Raji (cell line): Measurements from ENCODE around the gene CDCA8.

ENCODE experiments used
- POLR2A ChIP-seq: IDR thresholded peaks from 2 replicates; pipeline ENCODE4 v1.6.1; 2011; ENCODE audit warnings: low read depth, low read length, control low read depth; ENCODE audit not compliant: insufficient read depth

Gene CDCA8

DNA sequence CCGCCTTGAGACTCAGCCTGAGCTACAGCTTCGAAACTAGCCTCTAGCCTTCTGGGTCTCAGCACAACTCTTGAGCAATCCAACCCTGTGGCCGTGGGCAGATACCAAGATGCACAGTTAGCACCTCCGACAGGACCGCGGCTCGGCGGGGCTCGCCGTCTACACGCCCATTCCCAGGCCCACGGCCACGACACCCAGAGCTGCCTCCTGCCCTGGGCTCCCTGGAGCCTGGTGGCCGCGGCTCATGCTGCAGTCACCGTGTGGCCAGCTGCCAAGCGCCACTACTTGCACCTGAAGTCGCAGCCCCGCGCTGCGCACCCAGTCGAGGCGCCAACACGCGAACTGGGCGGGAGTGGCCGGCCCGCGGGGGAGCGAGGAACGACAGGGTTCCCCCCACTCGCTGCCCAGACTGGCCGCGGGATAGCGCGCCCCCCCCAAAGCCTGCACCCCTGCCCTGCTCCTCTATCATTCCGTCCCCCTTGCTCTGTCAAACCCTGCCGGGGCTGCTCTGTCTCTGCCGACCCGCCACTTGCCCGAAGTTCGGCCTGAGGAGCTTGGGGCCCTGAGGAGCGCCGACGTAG, 729 bp upstream of the CDCA8 start:
- TF ChIP-seq POLR2A, result no peak

DNA sequence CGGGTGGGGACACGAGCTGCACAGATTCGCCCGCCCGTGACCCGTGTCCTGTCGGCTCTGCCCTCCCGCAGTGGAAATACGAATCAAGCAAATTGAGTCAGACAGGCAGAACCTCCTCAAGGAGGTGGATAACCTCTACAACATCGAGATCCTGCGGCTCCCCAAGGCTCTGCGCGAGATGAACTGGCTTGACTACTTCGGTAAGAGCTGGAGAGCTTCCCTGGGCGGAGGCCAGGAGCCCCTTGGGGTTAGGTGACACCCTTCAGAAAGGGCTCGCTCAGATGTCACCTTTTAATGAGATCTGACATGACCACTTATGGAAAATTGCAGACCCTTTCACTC, 489 bp downstream of the CDCA8 start:
- TF ChIP-seq POLR2A, result no peak

DNA sequence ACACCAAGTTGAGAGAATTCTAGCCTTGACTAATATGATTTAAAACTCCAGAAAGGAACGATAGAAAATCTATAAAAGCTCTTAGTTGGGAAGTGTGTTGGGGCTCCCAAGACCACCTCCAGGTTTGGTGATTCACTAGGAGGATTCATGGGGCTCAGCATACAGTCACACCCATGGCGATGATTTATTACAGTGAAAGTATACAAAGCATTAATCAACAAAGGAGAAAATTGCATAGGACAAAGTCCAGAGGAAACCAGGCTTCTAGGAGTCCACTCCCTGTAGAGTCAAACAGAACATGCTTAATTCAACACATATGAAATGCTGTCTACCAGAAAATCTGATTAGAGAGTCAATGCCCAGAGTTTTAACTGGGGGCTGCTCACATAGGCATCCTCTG, 4.8 kb downstream of the CDCA8 start:
- TF ChIP-seq POLR2A, result no peak

DNA sequence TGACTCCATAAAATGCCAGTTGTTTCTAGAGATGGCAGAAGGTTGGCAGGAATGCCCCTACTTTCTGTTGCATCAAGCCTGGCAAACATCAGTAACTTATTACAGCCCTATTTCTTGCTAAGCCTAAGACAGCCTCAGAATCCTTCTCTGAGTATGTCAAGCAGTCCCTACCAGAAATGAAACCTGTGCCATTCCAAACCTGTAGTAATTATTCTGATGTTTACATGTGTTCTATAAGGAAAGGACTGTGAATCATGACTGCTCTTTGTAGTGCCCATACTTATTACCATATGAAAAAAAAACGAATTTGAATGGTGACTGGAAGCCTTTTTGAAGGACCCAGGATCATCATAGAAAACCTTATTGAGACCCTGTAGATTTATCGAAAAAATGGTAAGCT, 5.4 kb downstream of the CDCA8 start:
- TF ChIP-seq POLR2A, result no peak

DNA sequence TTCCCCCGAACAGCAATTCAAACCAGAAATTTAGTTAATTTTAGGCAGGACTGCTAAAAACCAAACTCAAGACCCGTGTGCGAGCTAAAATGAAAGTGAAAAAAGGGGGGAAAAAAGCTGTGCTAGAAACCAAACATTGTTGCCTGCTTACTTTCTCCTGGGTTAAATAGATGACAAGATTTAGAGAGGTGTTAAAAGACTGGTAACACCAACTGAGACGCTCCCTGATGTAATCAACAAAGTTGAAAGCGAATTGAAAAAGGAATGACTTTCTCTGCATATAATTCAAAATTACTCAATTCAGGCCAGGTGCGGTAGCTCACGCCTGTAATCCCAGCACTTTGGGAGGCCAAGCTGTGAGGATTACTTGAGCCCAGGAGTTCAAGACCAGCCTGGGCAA, 6.8 kb downstream of the CDCA8 start:
- TF ChIP-seq POLR2A, result no peak

DNA sequence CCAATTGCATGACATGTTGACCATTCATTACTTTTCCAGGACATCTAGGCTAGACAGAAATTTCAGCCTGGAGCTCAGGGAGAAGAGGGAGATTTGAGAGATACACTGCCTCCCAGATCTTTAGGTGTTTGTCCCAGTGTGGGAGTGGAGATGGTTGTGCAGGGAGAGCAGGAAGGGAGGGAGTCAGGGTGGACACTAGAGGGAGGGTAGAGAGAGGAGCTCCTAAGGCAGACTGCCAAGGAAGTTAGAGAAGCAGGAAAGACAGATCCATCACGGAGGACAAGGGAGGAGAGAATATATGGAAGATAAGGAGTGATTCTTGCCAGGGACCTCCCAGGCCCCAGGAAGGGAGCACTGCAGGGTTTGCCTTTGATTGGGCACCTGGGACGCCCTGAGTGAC, 8.7 kb downstream of the CDCA8 start:
- no peak for TF ChIP-seq POLR2A

DNA sequence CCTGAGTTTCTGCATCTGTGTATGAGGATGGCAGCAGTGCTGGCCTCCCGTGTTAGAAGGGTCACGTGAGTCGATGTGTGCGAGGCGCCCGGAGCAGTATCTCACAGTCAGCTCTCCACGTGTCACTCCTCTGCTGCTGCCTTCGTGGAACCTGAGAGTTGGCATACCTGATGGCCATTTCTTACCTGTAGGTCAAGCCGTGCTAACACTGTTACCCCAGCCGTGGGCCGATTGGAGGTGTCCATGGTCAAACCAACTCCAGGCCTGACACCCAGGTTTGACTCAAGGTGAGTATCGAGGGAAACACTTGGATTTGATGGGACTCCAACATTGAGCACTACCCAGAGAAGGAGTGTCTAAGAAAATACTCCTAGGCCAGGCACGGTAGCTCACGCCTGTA, 10.7 kb downstream of the CDCA8 start:
- no peak for TF ChIP-seq POLR2A

DNA sequence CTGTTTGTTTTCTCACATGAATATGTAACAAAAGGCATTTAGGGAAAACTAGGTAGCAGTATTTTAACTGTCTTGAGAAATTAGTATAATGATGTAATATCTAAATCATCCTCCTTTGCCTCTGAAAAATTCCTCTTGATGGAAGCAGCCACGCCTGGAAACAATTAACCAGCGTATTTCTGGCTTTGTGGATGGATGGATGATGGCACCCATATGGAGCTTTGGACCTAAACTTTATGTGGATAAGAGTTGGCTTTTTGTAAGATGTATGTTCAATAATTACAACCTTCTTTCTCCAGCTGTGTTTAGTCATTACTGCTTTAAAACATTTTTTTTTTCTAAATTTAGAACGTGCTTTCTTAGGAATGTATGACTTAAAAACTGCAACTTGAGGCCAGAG, 12.7 kb downstream of the CDCA8 start:
- TF ChIP-seq POLR2A, result no peak

DNA sequence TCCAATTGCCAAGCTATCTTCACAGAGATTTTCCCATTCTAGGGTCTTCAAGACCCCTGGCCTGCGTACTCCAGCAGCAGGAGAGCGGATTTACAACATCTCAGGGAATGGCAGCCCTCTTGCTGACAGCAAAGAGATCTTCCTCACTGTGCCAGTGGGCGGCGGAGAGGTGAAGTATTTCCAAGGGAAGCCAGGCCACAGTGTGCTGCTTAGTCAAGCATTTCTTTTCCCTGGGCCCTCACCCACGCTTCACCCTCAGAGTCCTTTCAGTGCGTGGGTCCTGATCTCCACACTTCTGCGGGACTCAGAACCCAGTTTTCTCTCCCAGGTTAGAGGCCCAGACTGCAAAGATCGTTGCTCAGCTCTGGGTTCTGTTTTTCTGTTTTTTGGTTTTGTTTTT, 13.1 kb downstream of the CDCA8 start:
- no peak for TF ChIP-seq POLR2A

DNA sequence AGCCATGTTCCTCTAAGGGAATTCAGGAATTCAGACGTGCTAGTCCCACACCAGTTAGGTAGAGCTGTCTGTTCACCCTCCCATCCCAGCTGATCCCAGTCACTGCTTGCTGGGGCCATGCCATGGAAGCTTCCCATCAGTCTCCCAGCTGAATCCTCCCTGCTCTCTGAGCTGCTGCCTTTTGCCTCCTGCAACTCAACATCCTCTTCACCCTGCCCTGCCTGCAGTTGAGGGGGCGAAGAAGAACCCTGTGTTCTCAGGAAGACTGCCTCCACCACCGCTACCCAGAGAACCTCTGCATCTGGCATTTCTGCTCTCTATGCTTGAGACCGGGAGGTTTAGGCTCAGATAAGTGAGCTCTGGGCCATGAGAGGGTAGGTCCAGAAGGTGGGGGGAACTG, 16.2 kb downstream of the CDCA8 start:
- no peak for TF ChIP-seq POLR2A

DNA sequence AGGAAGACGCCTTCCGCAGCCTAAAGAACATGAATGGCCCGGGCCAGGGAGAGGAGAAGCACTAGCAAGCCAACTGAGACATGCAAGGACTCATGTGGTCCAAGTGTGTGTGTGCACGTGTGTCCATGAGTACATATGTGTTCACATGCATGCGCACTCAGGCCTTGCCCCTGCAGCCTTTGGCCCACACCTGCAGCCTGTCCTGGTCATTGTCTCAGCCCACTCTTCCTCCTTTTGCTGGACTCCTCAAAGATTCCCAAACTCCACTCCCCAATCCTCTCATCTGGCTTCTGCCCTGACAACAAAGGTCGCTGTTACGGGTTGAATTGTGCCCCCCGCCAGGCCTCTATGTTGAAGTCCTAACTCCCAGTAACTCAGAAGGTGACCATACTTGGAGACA, 21.9 kb downstream of the CDCA8 start:
- no peak for TF ChIP-seq POLR2A

DNA sequence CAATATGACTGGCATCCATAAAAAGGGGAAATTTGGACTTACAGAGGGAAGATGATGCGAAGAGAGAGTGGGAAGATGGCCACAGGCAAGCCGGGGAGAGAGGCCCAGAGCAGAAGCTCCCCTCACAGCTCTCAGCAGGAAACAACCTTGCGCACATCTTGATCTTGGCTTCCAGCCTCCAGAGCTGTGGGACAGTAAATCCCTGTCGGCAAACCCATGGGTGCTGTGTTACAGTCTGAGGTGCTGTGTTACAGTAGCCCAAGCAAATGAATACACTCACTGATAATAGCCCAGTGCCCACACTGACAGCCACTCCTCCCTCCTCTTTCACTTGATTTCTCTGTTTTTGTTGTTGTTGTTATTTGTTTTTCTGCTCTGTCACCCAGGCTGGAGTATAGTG, 22.4 kb downstream of the CDCA8 start:
- TF ChIP-seq POLR2A, result no peak

DNA sequence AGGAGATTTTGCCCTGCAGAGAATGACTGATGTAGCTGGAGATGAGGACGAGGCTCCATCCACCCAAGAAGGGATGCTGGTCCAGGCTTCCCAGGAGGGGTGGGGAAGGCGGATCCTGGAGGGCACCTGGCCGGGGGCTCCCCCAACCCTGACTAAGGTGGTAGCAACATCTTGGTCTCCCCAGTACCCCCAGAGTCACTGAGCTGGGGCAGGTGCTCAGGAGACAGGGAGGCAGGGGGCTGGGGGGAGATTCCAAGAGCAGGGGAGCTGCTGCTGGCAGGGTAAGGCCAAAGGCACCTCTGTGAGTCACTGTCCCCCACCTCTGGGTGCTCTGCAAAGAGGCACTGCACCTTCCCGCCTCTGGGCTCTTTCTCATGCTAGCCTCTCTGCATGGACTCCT, 24.0 kb downstream of the CDCA8 start:
- no peak for TF ChIP-seq POLR2A

DNA sequence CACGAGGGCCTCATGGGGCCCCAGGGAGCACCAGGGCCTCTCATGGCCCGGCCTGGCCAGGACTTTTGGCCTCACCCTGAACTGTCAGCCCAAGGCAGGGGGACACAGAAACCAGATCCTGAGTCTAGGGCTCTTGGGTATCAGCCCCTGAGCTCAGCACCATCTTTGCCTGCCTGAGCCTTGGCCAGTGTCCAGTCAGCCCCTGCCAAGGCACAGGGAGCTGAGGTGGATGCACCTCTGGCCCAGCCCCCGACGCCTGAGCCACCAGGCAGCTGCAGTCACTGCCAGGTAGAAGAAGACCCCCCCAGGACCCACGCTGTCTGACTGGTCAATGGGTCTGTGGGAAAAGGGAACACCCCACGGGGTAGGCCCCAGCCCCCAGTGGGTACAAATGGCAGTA, 25.3 kb downstream of the CDCA8 start:
- TF ChIP-seq POLR2A, result no peak

DNA sequence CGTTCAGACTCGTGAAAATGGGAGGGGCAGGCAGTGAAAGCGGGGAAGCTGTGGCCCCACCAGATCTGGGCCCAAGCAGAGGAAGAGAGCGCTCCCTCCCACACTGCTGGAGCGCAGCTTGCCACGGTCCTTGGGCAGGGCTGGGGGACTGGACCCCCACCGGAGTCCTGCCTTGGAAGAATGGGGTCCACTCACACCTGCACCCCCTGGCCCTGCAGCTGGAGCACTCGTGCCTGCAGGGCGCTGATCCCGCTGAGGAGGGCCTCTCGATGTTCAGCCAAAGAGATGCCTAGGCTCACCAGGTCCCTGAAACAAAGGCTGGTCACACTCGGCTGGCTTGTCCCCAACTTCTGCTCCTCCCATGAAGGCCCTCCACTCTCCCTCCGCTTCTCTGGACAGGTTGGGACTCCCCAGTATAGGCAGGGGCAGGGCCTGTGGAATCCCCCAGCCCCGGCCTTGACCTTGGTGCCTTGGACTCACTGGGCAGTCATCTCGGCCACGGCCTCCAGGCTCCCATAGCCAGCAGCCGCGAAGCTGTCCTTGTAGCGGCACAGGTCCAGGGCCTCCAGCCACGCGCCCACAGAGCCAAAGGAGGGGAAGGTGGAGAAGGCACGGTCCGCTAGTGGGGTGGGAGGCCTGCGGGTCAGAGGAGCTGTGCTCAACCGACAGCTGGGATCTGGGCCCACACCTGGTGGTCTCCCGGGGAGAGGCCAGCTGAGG, 26.0 kb downstream of the CDCA8 start:
- TF ChIP-seq POLR2A, result no peak

DNA sequence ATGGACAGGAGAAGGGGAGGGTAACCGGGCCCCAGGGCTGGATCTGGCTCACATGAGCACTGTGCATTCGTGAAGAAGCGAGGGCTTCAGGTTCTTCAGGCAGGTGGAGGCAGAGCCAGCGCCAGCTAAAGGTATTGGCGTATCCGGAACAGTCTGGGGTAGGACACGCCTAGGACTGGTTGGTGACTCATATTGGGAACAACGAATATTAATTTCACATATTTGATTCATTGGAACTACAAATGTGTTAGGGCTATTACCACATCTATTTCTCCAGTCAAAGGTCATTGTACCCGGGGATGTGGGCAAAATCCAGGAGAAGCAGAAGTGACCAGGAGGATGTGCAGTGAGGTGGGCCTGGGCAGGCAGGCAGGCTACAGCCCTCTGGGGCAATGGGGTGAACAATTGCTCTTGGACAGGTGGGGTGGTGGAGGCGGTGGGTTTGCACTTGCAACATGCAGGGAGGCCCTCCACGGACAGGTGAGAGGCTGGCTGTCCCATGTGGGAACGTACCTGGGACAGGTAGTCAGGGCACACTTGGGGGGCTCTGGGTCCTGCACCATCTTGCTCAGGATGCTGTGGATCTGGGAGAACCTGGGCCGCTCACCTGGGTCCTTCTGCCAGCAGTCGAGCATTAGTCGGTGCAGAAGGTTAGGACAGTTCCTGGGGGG, 26.7 kb downstream of the CDCA8 start:
- no peak for TF ChIP-seq POLR2A
